Stomach smooth muscle (tissue), 2 donors: ENCODE results near the gene GINS2.
A peak's percentile ranks its signal among the peaks of the same experiment; 100 is the strongest.

Source experiments
- H3K27ac ChIP-seq: one replicate; pipeline ENCODE4 v1.7.0; 2013; ENCODE audit warnings: mild to moderate bottlenecking, low read length, inconsistent platforms
- H3K27me3 ChIP-seq, 2 donors: one replicate each; pipeline ENCODE4 v1.7.0; 2013; ENCODE audit warnings: low read length in 2 of 2; ENCODE audit not compliant: insufficient read depth in 2 of 2, control insufficient read depth in 1 of 2
- H3K36me3 ChIP-seq, 2 donors: one replicate each; pipeline ENCODE4 v1.7.0; 2013; ENCODE audit warnings: low read length in 2 of 2; ENCODE audit not compliant: control insufficient read depth in 2 of 2, insufficient read depth in 2 of 2
- H3K4me1 ChIP-seq: one replicate; pipeline ENCODE4 v1.7.0; 2013; ENCODE audit warnings: low read length; ENCODE audit not compliant: control insufficient read depth, insufficient read depth
- H3K4me3 ChIP-seq, 2 donors: one replicate each; pipeline ENCODE4 v1.7.0; 2013; ENCODE audit warnings: low read length in 2 of 2
- H3K9ac ChIP-seq, 2 donors: one replicate each; pipeline ENCODE4 v1.7.0; 2013; ENCODE audit warnings: low read length in 2 of 2, mild to moderate bottlenecking in 1 of 2
- H3K9me3 ChIP-seq, 2 donors: one replicate each; pipeline ENCODE4 v1.7.0; 2013; ENCODE audit warnings: low read length in 2 of 2; ENCODE audit not compliant: control insufficient read depth in 2 of 2
- donor health status: healthy.
- donor health status: Pancreatic carcinoma.

Gene GINS2

DNA sequence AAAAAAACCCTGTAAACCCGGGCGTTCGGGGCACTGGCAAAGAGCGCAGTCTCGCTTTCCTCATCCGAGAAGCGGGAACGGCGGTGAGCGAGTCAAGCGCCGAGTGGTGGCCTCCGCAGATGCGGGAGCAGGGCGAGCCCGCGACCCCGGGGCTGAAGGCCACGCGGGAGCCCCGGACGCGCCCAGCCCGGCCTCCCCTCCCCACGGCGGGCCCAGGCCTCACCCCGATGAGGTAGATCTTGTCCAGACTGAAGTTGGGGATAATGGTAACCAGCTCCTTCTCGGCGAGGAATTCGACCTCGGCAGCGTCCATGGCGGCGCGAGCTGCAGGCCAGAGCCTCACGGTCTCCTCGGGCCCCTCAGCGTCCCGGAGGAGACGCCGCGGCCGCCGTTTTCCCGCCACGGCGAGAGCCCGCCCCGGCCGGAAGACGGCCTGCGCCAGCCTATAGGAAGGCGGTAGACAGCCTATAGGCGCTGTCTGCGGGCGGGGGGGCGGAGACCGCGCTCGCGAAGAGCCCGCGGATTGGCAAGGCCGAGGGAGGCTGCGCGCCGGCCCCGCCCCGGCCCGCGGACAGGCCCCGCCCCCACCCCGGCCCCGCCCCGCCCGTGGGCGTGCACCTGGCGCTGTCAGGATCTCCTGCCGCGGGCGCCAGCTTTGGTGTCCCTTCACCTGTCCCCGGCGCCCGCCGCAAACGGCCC is at the start of gene GINS2:
TSS of gene GINS2 (minus strand) at position 369 of the 699 bp plus-strand sequence. CDS start at position 313, 56 bp downstream.
- no peak within 1 kb of the TSS for H3K27ac ChIP-seq
- H3K9ac ChIP-seq = peak within 1 kb of the TSS; percentile 21 to 45
- peaks cover 0 to 6% of the 10 kb centered on the region in 2 donors for H3K27me3 ChIP-seq
- H3K36me3 ChIP-seq = no peaks in the 10 kb centered on the region
- peak within 1 kb of the TSS; percentile 75 to 78 for H3K4me3 ChIP-seq
- no peaks in the 10 kb centered on the region for H3K9me3 ChIP-seq
- H3K4me1 ChIP-seq = peaks cover 12% of the 10 kb centered on the region

DNA sequence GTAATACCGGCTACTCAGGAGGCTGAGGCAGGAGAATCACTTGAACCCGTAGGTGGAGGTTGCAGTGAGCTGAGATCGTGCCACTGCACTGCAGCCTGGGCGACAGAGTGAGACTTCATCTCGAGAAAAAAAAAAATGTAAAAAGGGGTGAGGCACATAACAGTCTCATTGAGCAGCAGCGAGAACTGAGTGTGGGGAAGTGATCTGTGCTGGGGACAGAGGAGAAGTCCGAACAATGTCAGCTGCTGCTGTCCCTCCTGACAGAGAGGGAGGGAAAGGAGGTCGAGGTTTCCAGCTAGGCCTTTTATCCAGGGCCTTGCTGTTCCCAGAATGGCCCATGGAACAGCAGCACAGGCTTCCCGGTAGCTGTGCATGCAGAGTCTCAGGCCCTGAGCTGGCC is 48.2 kb upstream of the GINS2 start:
- Histone ChIP-seq H3K27ac (no peak overlapping the region), H3K4me3 (no peak overlapping the region), H3K9me3 (no peaks in the 10 kb centered on the region), H3K9ac (no peak overlapping the region), H3K36me3 (no peaks in the 10 kb centered on the region), H3K27me3 (no peaks in the 10 kb centered on the region), H3K4me1 (no peaks in the 10 kb centered on the region)

DNA sequence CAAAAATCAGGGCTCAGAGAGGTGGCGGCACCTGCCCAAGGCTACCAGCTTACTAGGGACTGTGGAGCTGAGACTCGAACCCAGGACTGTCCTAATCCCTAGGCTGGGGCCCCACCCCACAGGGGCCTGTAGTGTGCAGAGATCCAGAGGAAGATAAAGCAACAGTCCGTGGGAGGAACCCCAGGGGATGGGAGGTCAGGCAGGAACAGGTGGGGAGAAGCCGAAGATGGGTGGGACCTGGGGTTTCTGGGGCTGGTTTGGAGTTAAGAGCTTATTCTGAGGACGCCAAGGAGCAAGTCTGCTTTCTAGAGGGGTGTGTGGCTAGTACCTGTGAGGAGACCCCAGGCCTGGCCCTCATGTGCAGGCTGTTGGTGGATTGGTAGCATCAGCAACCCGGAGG is 47.2 kb upstream of the GINS2 start:
- no peak overlapping the region for H3K27ac ChIP-seq
- H3K4me1 ChIP-seq = no peaks in the 10 kb centered on the region

DNA sequence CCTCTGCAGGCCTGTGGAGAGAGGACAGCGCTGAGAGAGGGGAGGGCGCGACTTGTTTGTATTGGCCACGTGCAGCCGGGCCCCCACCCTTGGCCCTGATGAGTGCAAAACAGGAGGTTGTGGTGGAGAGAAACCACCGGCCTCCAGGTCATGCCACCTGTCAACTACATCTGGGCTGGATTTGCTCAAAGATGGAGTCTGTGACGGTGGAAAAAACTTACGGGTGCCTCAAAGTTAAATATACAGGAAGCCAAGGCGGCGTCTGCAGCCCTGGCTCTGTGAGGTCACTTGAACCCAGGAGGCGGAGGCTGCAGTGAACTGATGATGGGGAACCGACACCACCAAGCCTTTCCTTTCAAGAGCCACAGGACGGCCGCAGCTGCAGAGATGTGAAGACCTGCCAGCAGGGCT is 46.5 kb upstream of the GINS2 start:
- H3K27ac ChIP-seq = no peak overlapping the region
- H3K9me3 ChIP-seq = no peaks in the 10 kb centered on the region
- no peaks in the 10 kb centered on the region for H3K36me3 ChIP-seq

More for the DNA sequence above, 47.2 kb upstream of the GINS2 start:
- Histone ChIP-seq H3K36me3 (no peaks in the 10 kb centered on the region), H3K9ac (no peak overlapping the region), H3K4me3 (no peak overlapping the region), H3K9me3 (no peaks in the 10 kb centered on the region), H3K27me3 (no peaks in the 10 kb centered on the region)

DNA sequence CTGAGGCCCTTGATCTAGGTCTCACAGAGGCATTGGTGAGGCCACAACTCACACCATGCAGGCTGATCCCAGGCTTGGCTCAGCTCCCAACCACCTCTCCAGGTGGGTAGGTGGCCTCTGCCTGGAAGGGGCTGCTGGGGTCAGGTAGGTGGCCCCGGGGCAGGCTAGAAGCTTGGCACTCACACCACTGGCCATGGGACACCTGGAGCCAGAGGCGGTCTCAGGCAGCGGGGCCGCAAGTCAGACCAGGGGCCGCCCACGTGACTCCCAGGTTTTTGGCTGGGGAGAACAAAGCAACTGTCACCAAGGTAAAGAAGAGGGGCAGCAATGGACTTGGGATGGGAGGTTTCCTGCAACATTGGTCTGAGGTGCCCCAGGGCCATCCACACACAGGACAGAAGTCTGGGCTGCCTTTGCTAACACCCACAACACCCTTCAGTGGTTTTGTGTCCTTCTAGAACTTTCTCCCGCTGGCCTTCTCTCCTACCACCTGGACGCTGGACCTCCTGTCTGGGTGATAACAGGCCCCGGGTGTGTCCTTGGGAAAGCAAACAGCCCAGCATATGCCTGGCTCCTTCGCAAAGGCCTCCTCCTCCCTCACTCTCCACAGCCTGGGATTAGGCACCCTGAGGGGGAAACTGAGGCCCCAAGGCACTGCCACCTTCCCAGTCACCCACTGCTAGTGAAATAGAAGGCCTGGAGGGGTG is 45.7 kb upstream of the GINS2 start:
- Histone ChIP-seq H3K9me3 (no peaks in the 10 kb centered on the region), H3K36me3 (no peaks in the 10 kb centered on the region), H3K27me3 (no peaks in the 10 kb centered on the region), H3K4me1 (no peaks in the 10 kb centered on the region), H3K9ac (no peak overlapping the region), H3K27ac (no peak overlapping the region), H3K4me3 (no peak overlapping the region)

More for the DNA sequence above, 46.5 kb upstream of the GINS2 start:
- Histone ChIP-seq H3K9ac (no peak overlapping the region), H3K4me3 (no peak overlapping the region), H3K4me1 (no peaks in the 10 kb centered on the region), H3K27me3 (no peaks in the 10 kb centered on the region)

DNA sequence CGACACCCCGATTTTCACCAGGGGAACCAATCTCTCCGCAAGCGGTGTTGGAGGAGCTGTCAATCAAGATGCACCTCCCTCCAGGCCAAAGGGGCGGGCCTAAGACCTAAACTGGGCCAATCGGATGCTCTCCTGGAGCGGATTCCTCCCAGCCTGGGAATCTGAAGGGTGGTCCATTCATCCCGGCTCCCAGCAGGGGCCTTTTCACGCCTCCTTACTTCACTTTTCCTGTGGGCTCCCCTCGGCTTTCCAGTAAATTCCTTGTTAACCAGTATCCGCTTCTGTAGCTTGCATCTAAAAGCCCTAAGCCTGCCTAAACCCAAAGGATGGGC is 45.1 kb upstream of the GINS2 start:
- Histone ChIP-seq H3K4me3 (no peak overlapping the region), H3K36me3 (no peaks in the 10 kb centered on the region), H3K9me3 (no peaks in the 10 kb centered on the region), H3K27ac (no peak overlapping the region), H3K27me3 (no peaks in the 10 kb centered on the region), H3K4me1 (no peaks in the 10 kb centered on the region), H3K9ac (no peak overlapping the region)

GRCh38 chr16:85733155-85733838 is 44.5 kb upstream of the GINS2 start:
- no peaks in the 10 kb centered on the region for H3K9me3 ChIP-seq
- H3K9ac ChIP-seq = no peak overlapping the region
- H3K36me3 ChIP-seq = no peaks in the 10 kb centered on the region
- no peak overlapping the region for H3K27ac ChIP-seq
- no peaks in the 10 kb centered on the region for H3K4me1 ChIP-seq
- H3K27me3 ChIP-seq = no peaks in the 10 kb centered on the region
- H3K4me3 ChIP-seq = no peak overlapping the region

- Histone ChIP-seq H3K27me3 (no peaks in the 10 kb centered on the region), H3K4me3 (no peak overlapping the region), H3K4me1 (no peaks in the 10 kb centered on the region), H3K27ac (no peak overlapping the region), H3K9ac (no peak overlapping the region), H3K9me3 (no peaks in the 10 kb centered on the region), H3K36me3 (no peaks in the 10 kb centered on the region)
Observed at GRCh38 chr16:85731179-85731578, 42.4 kb upstream of the GINS2 start.

DNA sequence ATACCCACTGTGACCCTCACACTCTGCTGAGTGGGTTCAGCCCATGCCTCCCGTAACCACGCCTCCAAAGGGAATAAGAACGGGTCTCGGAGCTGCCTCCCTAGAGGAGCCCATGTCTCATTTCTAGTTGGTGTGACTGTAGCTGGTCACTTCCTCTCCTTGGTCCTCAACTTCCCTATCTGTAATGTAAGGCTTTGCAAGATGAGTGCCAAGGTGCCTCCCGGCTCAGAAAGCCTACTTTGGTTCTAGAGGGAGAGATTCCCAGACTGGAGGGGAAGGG is 41.4 kb upstream of the GINS2 start:
- no peak overlapping the region for H3K4me3 ChIP-seq
- H3K36me3 ChIP-seq = no peaks in the 10 kb centered on the region
- no peak overlapping the region for H3K9ac ChIP-seq
- no peaks in the 10 kb centered on the region for H3K4me1 ChIP-seq
- no peak overlapping the region for H3K27ac ChIP-seq
- H3K9me3 ChIP-seq = no peaks in the 10 kb centered on the region
- H3K27me3 ChIP-seq = no peaks in the 10 kb centered on the region

DNA sequence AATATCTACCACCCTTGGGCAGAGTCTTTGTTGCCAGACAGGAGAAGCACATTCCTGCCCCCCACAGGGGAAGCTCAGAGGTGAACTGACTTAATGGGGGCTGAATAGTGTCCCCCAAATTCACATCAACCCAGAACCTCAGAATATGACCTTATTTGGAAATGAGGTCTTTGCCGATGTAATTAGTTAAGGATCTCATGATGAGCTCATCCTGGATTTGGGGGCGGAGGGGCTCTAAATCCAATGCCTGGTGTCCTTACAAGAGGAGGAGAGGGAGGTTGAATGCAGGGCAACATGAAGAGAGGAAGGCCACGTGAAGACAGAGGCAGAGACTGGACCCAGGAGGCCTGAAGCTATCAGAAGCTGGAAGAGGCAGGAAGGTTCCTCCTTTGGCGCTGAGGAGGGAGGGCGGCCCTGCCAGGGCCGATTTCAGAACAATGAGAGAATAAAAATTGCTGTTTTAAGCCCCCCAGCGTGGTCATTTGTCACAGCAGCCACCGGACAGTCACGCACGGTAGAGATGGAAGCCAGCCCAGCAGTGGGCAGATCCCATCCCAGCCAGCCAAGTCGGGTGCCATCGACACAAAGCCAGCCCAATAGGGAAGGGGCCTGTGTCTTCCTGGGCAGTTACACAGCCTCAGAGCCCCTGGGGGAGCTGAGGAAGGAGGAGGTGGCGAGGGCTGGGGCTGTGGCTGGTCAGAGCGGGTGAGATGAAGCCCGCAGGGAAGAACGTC is 40.9 kb upstream of the GINS2 start:
- H3K4me3 ChIP-seq = no peak overlapping the region
- H3K36me3 ChIP-seq = no peaks in the 10 kb centered on the region
- no peaks in the 10 kb centered on the region for H3K27me3 ChIP-seq
- no peak overlapping the region for H3K9ac ChIP-seq
- no peaks in the 10 kb centered on the region for H3K4me1 ChIP-seq
- H3K9me3 ChIP-seq = no peaks in the 10 kb centered on the region
- no peak overlapping the region for H3K27ac ChIP-seq
